Spleen (tissue), 11 donors: Measurements from ENCODE around the gene GABARAP. TPM values are rescaled to one million over a fixed set of nuclear protein-coding genes. Genes with fewer than 3 reads are reported as not detected.
A peak's percentile ranks its signal among the peaks of the same experiment; 100 is the strongest.

Experiments used
- DNase-seq: peaks from one replicate; pipeline ENCODE4 v3.0.0-alpha.2; 2020
- H3K27ac ChIP-seq, 8 donors: fragments of 200-600 bp; sonication (generic) in 7 of 8; 1 replicate in 4 of 8; 2 replicates in 4 of 8; pipeline versions ENCODE4 v1.5.0 to v1.8.0; 2016 to 2021; ENCODE audit warnings: inconsistent platforms in 4 of 8, mild to moderate bottlenecking in 4 of 8, moderate library complexity in 1 of 8
- H3K27me3 ChIP-seq, 7 donors: fragments of 200-600 bp; sonication (generic) in 6 of 7; replicated peaks in 1 of 7; 1 replicate in 4 of 7; 2 replicates in 3 of 7; pipeline versions ENCODE4 v1.5.0 to v1.8.0; 2016 to 2021; ENCODE audit warnings: inconsistent platforms in 3 of 7, mild to moderate bottlenecking in 1 of 7
- H3K36me3 ChIP-seq, 6 donors: fragments of 200-600 bp; sonication (generic) in 5 of 6; 1 replicate in 4 of 6; 2 replicates in 2 of 6; pipeline versions ENCODE4 v1.5.0 to v1.8.0; 2016 to 2021; ENCODE audit warnings: inconsistent platforms in 2 of 6
- H3K4me1 ChIP-seq, 6 donors: fragments of 200-600 bp; sonication (generic) in 5 of 6; 1 replicate in 3 of 6; 2 replicates in 3 of 6; pipeline versions ENCODE4 v1.5.0 to v1.8.0; 2016 to 2021; ENCODE audit warnings: inconsistent platforms in 3 of 6
- H3K4me3 ChIP-seq, 8 donors: fragments of 200-600 bp; sonication (generic) in 7 of 8; 1 replicate in 4 of 8; 2 replicates in 4 of 8; pipeline versions ENCODE4 v1.5.0 to v1.8.0; 2016 to 2021; ENCODE audit warnings: inconsistent platforms in 4 of 8, mild to moderate bottlenecking in 4 of 8, moderate library complexity in 2 of 8
- H3K9me3 ChIP-seq, 8 donors: fragments of 200-600 bp; sonication (generic) in 7 of 8; 1 replicate in 4 of 8; 2 replicates in 4 of 8; pipeline versions ENCODE4 v1.5.0 to v1.8.0; 2016 to 2021; ENCODE audit warnings: inconsistent platforms in 4 of 8
- POLR2A ChIP-seq, 3 donors: fragments of 450-650 bp; IDR thresholded peaks; one replicate each; pipeline ENCODE4 v1.5.1; 2017; ENCODE audit warnings: antibody characterized with exemption in 3 of 3, mild to moderate bottlenecking in 1 of 3
- POLR2AphosphoS5 ChIP-seq, 3 donors: sonication (generic); formaldehyde crosslinking; IDR thresholded peaks; one replicate each; pipeline ENCODE4 v1.5.1; 2017; ENCODE audit warnings: antibody characterized with exemption in 3 of 3
- WGBS, 5 donors: extraction: QIAGEN DNeasy Blood & Tissue Kit in 3 of 5; methylation state at CpG; one replicate each; pipeline versions ENCODE4 v1.1.5 to v1.1.7; 2013 to 2018; 5-methylcytosine and 5-hydroxymethylcytosine counted together
- intact Hi-C: fragments of 100-400 bp; cut with DNase I; formaldehyde crosslinking; loops from one replicate; pipeline ENCODE4 v1.15.0; 2023; ENCODE audit warnings: low total_unique reads
- polyA plus RNA-seq, 3 donors: library from polyadenylated mRNA; stranded (reverse); fragments of 200-250 nt; gene quantifications; one replicate each; pipeline ENCODE4 v1.2.1, GENCODE V29; 2013
- total RNA-seq, 7 donors: library from RNA; depleted of rRNA in 3 of 7; stranded (reverse); fragments of >200 nt in 3 of 7; fragmentation: NEBNext Ultra II Directional in 4 of 7; extraction: Animal tissue kit (Norgen Biotek cat#: 25700) in 4 of 7; gene quantifications; one replicate each; pipeline versions ENCODE4 v1.1.0 to v1.2.1, GENCODE V29; 2016 to 2021
- TF ChIP-seq, protein P1 (sequence below), 11 experiments: fragments of 200-600 bp in 7 of 11; fragments of 450-650 bp in 4 of 11; sonication (generic) in 4 of 11; IDR thresholded peaks in 8 of 11; conservative IDR thresholded peaks in 3 of 11; 1 replicate in 7 of 11; 2 replicates in 4 of 11; pipeline versions ENCODE4 v1.4.0 to v1.8.0; 2016 to 2021; ENCODE audit warnings: antibody characterized with exemption in 11 of 11, inconsistent platforms in 4 of 11, mild to moderate bottlenecking in 1 of 11
- donor health status: healthy with polysubstance abuse.
- donor health status: DM: no; HTN: no; CAD: no; lungs with moderate emphysema.
- donor health status: DM: no; HTN: no; CAD: no.
- donor health status: Bipolar disorder and iron deficiency.
- donor health status: healthy.
- donor health status: DM: no; HTN: no; CAD: no.
- donor health status: DM: yes; HTN: yes; CAD: no.

The GABARAP gene
- total and polyA plus RNA-seq, 10 donors, result 222 to 855 (median 489) TPM

DNA sequence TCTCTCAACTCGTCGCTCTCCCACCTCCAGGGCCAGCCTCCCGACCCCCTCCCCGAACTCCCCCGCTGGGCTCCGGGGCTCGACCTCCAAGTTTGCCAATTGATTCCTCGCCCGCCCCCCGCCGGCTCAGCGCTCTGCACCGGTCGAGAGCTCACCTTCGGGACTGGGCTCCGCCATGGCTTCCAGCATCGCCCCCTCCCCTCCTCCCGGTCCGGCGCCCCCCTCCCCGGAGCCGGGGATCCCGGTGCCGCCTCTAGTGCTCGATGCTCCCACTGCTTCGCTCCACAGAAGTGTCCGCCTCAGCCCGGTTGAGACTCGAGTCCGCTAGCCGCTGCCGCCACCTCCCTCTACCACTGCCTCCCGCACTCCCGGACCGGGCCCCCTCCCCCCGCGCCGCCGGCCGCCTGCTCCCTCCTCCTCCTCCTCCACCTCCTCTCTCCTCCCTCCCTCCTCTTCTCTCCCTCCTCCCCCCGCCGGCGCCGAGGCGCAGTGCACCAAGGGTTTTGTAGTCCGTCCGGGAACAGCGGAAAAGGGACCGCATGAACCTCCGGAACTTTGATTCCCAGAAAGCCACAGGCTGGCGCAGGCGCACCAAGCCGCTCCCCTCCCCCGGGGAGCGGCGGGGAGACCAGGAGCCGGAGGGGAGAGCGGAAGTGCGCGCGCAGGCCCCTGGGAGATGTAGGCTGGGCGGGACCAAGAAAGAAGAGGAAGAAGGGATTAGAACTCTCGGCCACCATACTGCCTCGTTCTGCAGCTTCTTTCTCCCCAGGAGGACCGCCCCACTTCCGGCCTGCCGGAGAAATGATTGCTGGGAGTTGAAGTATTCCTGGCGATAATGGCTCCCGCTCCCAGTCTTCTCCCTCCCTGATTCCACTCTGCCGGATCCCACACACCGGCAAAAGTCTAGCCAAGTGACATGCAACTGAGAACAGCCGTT, 2.9 kb downstream of the GABARAP start, which contains the start of gene PHF23:
TSS of gene PHF23 (minus strand) at position 367 of the 937 bp plus-strand sequence. CDS start at position 189, 178 bp downstream.
- Histone ChIP-seq H3K9me3 (no peaks in the 10 kb centered on the region), H3K4me1 (peaks cover 37 to 74% (median 64%) of the 10 kb centered on the region in 6 donors), H3K27me3 (no peaks in the 10 kb centered on the region), H3K36me3 (peaks cover 0 to 51% (median 36%) of the 10 kb centered on the region in 6 donors), H3K4me3 (peak within 1 kb of the TSS; percentile 88 to 99 (median 96)), H3K27ac (peak within 1 kb of the TSS; percentile 88 to 99 (median 98))
- TF ChIP-seq, protein P1, sequence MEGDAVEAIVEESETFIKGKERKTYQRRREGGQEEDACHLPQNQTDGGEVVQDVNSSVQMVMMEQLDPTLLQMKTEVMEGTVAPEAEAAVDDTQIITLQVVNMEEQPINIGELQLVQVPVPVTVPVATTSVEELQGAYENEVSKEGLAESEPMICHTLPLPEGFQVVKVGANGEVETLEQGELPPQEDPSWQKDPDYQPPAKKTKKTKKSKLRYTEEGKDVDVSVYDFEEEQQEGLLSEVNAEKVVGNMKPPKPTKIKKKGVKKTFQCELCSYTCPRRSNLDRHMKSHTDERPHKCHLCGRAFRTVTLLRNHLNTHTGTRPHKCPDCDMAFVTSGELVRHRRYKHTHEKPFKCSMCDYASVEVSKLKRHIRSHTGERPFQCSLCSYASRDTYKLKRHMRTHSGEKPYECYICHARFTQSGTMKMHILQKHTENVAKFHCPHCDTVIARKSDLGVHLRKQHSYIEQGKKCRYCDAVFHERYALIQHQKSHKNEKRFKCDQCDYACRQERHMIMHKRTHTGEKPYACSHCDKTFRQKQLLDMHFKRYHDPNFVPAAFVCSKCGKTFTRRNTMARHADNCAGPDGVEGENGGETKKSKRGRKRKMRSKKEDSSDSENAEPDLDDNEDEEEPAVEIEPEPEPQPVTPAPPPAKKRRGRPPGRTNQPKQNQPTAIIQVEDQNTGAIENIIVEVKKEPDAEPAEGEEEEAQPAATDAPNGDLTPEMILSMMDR (IDR thresholded peaks at IDR 0.05 in 8 of 11, conservative IDR thresholded peaks at IDR 0.05 in 3 of 11), result peak in 9 of 11 experiments; percentile 1 to 78 (median 56)
- TF ChIP-seq POLR2A (IDR thresholded peaks at IDR 0.05) (peak in 2 of 3 donors; percentile 31 to 77), POLR2AphosphoS5 (IDR thresholded peaks at IDR 0.05) (peak; percentile 93 to 98 (median 95))
- peak; percentile 99 for DNase-seq
- WGBS, 5 donors, result 1% methylated on average over 57 to 72 of the region's 72 CpGs
- intact Hi-C loops, result no loop called here

DNA sequence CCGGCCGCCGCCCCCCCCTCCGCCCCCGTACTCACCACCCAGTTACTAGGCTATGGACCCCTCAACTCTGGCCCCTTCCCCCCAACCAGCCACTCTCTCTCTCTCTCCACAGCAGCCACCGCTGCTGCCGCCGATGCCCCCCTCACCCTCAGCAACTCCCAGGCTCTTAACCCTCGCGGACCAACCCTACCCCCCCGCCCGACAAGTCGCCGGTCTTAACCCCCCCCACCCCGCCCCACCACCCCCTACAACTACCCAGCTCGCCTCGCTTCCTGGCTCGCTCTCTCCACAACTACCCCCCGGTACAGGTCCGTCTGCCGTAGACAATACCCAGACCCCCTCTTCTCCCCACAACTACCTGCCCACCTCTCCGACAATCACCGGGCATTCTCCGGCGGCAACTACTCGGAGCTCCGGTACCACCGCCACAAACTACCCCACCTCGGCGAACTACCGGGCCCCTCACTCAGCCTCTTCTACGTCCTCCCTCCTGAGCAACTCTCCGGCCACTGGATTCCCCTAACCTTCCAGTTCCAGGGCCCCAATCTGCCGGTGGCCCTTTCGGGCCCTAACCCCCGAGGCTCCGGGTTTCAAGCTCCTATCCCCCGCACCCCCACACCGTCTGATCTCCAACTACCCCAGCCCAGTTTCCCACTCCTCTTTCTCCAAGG, 3.7 kb downstream of the GABARAP start:
- Histone ChIP-seq H3K9me3 (no peaks in the 10 kb centered on the region), H3K4me3 (peak overlapping the region; percentile 88 to 99 (median 96)), H3K27me3 (no peaks in the 10 kb centered on the region), H3K36me3 (peaks cover 0 to 43% (median 30%) of the 10 kb centered on the region in 6 donors), H3K27ac (peak overlapping the region; percentile 88 to 99 (median 96)), H3K4me1 (peaks cover 34 to 70% (median 63%) of the 10 kb centered on the region in 6 donors)
- DNase-seq, result no peak
- WGBS, 5 donors, result 1 to 2% (median 2%) methylated on average over 35 to 39 of the region's 39 CpGs
- intact Hi-C loops, result no loop called here
- TF ChIP-seq POLR2AphosphoS5 (IDR thresholded peaks at IDR 0.05) (no peak), POLR2A (IDR thresholded peaks at IDR 0.05) (no peak)
- TF ChIP-seq, protein P1 (IDR thresholded peaks at IDR 0.05 in 8 of 11, conservative IDR thresholded peaks at IDR 0.05 in 3 of 11), result no peak

DNA sequence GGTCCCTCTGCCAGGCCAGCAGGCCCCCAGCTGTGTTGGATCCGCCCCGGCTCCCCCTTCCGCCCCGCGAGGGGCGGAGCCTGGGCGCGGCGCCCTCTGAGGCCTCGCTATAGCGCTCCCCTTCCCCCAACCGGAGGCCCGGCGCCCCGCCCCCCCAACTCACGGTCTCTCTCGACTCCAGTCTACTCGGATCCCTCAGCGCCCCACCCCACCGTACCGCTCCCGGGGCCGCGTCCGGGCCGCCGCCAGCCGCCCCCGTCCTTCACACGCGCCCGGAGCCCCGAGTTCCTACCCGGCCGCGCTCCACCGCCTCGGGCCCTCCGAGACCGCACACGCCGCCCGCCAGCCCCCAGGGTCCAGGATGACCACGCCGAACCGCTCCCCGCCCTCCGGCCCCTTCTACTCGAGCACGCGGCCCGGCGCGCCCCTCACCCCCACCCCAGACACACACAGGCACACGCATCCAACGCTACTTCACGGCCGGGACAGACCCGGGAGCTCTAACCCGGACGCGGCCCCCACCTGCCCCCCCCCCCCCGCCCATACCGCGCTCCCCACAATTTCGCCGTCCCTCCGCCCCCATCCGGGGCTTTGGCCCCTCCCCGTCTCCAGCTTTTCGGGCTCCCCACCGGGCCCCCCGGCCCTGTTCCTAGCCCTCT, 4.4 kb downstream of the GABARAP start:
- Histone ChIP-seq H3K27ac (peak overlapping the region; percentile 63 to 99 (median 96)), H3K36me3 (peaks cover 0 to 42% (median 30%) of the 10 kb centered on the region in 6 donors), H3K4me1 (peaks cover 31 to 70% (median 63%) of the 10 kb centered on the region in 6 donors), H3K9me3 (no peaks in the 10 kb centered on the region), H3K4me3 (peak overlapping the region; percentile 88 to 99 (median 96)), H3K27me3 (no peaks in the 10 kb centered on the region)
- intact Hi-C loops, result no loop called here
- WGBS, 5 donors, result 1 to 2% (median 1%) methylated on average over 16 to 71 of the region's 73 CpGs
- DNase-seq, result peak; percentile 97
- peak; percentile 16 to 69 (median 46) for TF ChIP-seq POLR2AphosphoS5 (IDR thresholded peaks at IDR 0.05)
- TF ChIP-seq, protein P1 (IDR thresholded peaks at IDR 0.05 in 8 of 11, conservative IDR thresholded peaks at IDR 0.05 in 3 of 11), result no peak
- no peak for TF ChIP-seq POLR2A (IDR thresholded peaks at IDR 0.05)
